ENCODE measurements around the gene SMOC2. TPM values are rescaled to one million over a fixed set of nuclear protein-coding genes. Genes with fewer than 3 reads are reported as not detected.

Gene SMOC2
- total RNA-seq, 1 donor from 2014 or later: 14.4 TPM

- Histone ChIP-seq H3K36me3 (no peaks in the 10 kb centered on the region), H3K4me1 (no peaks in the 10 kb centered on the region), H3K4me3 (no peak overlapping the region), H3K27ac (replicated peaks) (no peak overlapping the region), H3K27me3 (ENCODE audit: low read depth) (peaks cover 29% of the 10 kb centered on the region), H3K9me3 (replicated peaks) (no peaks in the 10 kb centered on the region)
- intact Hi-C loops (cut with micrococcal nuclease): no loop called here
- no peak for TF ChIP-seq CTCF (IDR thresholded peaks at IDR 0.05; ENCODE audit: borderline replicate concordance)
- DNase-seq: no peak
These were observed 140.3 kb downstream of the SMOC2 start for GRCh38 chr6:168581236-168581635.

DNA sequence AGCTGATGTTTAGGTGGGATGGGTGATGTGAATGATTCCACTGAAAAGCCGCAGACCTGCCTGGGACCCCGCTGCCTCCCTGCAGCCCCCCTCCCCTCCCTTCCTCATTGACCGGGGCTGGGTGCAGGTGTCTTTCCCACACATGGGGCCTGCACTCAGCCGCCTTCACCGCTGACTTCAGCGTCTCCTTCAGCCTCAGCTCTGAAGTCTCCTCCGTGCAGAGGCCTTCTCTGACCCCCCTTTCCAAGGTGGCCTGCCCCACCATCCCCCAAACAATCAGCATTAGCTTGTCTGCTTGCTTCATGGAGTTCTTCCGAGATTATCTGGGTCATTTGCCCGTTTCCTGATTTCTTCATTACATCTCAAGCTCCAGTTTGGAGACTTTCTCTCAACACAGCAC, 140.7 kb downstream of the SMOC2 start:
- H3K36me3 ChIP-seq: no peaks in the 10 kb centered on the region
- DNase-seq: no peak
- no peaks in the 10 kb centered on the region for H3K9me3 ChIP-seq (replicated peaks)
- H3K4me3 ChIP-seq: no peak overlapping the region
- TF ChIP-seq CTCF (IDR thresholded peaks at IDR 0.05; ENCODE audit: borderline replicate concordance): no peak
- no peak overlapping the region for H3K27ac ChIP-seq (replicated peaks)
- peaks cover 25% of the 10 kb centered on the region for H3K27me3 ChIP-seq (ENCODE audit: low read depth)
- intact Hi-C loops (cut with micrococcal nuclease): no loop called here
- H3K4me1 ChIP-seq: no peaks in the 10 kb centered on the region

DNA sequence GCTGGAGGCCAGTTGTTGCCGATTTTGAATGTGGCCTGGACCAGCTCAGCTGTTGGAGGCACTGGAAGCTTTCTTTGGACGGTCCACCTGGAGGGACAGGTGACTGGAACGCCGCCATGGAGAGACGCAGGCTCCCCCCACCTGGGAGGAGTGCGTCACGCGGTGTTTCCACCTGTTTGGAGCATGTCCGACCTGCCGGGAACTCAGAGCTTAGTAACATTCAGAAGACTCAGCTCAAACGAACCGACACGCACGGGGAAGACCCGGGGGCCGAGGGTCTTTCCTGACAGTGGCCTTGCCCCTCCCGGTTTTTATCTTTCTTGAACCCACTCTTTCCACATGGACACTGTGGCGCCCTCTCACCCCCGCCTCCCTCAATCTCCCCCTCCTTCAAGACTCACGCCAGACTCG, 141.6 kb downstream of the SMOC2 start:
- no peak for DNase-seq
- H3K27ac ChIP-seq (replicated peaks): no peak overlapping the region
- no peak overlapping the region for H3K4me3 ChIP-seq
- intact Hi-C loops (cut with micrococcal nuclease): no loop called here
- no peaks in the 10 kb centered on the region for H3K36me3 ChIP-seq
- TF ChIP-seq CTCF (IDR thresholded peaks at IDR 0.05; ENCODE audit: borderline replicate concordance): no peak
- H3K27me3 ChIP-seq (ENCODE audit: low read depth): peaks cover 18% of the 10 kb centered on the region
- H3K4me1 ChIP-seq: no peaks in the 10 kb centered on the region
- no peaks in the 10 kb centered on the region for H3K9me3 ChIP-seq (replicated peaks)

- Histone ChIP-seq H3K4me3 (no peak overlapping the region), H3K4me1 (no peaks in the 10 kb centered on the region), H3K9me3 (replicated peaks) (no peaks in the 10 kb centered on the region), H3K36me3 (no peaks in the 10 kb centered on the region), H3K27ac (replicated peaks) (no peak overlapping the region), H3K27me3 (ENCODE audit: low read depth) (peaks cover 21% of the 10 kb centered on the region)
- intact Hi-C loops (cut with micrococcal nuclease): no loop called here
- no peak for TF ChIP-seq CTCF (IDR thresholded peaks at IDR 0.05; ENCODE audit: borderline replicate concordance)
- DNase-seq: no peak
These were observed 142.1 kb downstream of the SMOC2 start for GRCh38 chr6:168583126-168583525.

DNA sequence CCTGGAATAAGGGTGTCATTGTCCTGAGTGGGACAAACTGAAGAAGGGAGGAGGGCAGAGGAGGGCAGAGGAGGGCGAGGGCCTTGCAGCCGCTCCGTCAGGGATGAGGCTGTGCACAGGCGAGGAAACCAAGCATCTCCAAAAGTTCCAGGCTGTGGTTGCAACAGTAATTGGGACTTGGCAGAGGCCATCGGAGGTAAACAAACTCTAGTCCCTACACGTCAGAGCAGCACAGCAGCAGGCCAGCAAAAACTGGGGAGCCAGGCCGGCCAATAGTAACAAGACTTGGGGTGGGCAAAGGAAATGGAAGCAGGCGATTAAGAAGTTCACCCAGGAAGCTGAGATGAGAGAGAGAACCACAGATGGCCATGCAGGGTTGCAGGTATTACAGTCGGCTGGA, 142.8 kb downstream of the SMOC2 start:
- intact Hi-C loops (cut with micrococcal nuclease): no loop called here
- H3K4me3 ChIP-seq: no peak overlapping the region
- no peak overlapping the region for H3K27ac ChIP-seq (replicated peaks)
- no peak for DNase-seq
- TF ChIP-seq CTCF (IDR thresholded peaks at IDR 0.05; ENCODE audit: borderline replicate concordance): no peak
- H3K4me1 ChIP-seq: no peaks in the 10 kb centered on the region
- H3K27me3 ChIP-seq (ENCODE audit: low read depth): peaks cover 24% of the 10 kb centered on the region
- H3K36me3 ChIP-seq: no peaks in the 10 kb centered on the region
- no peaks in the 10 kb centered on the region for H3K9me3 ChIP-seq (replicated peaks)

- Histone ChIP-seq H3K27me3 (ENCODE audit: low read depth) (peaks cover 24% of the 10 kb centered on the region), H3K27ac (replicated peaks) (no peak overlapping the region), H3K9me3 (replicated peaks) (no peaks in the 10 kb centered on the region), H3K36me3 (no peaks in the 10 kb centered on the region), H3K4me1 (no peaks in the 10 kb centered on the region), H3K4me3 (no peak overlapping the region)
- no peak for DNase-seq
- TF ChIP-seq CTCF (IDR thresholded peaks at IDR 0.05; ENCODE audit: borderline replicate concordance): no peak
- intact Hi-C loops (cut with micrococcal nuclease): no loop called here
These were observed 143.3 kb downstream of the SMOC2 start for GRCh38 chr6:168584249-168584648.
